Measurements from ENCODE around the gene TBC1D9.
A peak's percentile ranks its signal among the peaks of the same experiment; 100 is the strongest.

The TBC1D9 gene

DNA sequence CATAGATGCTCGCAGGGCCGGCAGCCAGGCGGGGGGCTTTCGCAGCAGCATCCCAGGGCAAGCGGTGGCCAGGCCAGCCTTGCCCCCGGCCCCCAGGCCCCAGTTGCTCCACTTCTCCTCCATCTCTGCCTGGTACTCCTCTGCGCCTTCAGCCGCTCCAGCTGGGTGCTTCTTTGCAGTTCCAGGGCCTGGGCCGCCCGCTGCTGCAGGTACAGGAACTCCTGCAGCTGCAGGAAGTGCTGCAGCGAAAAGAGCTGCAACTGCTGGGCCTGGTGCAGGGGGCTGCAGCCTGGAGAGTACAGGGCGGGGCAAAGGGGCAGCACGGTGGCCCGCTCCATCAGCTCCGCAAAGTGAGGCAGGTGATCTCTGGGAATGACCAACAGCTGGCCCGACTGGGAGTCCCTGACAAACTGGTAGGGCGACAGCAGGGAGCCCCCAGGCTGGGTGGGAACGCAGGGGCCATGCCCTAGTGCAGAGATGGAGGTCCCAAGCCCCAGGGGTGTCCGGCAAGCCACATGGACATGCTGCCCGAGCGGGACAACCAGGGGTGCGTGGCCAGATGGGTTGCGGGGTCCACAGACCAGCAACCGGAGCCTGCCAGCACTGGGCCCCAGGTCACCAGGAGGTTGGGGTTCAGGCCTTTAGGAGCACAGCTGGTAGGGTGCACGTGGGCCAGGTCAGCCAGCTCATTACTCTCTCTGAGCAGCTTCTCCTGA is 111.6 kb downstream of the TBC1D9 start:
- no peak for DNase-seq

DNA sequence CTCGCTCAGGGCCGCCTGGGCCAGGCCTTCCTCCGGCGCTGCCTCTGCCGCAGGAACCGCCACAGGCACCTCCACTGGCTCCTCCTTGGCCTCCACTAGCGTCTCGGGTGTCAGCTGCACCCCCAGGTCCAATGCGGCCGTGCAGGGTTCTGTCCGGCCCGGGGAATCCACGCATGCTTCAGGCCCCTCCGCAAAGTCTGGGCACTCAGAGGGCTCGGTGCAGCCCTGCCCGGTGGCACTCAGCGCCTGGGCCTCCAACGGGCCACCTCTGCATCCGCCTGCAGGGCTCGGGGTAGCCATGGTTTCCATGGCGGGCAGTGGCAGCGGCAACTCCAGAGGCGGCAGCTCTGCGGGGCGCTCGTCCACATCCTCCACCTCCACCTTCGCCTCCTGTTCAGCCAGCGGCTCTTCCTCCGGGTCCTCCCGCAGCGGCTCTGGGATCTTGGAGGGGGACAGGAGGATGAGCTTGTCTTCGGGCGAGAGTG is 112.6 kb downstream of the TBC1D9 start:
- DNase-seq: no peak

DNA sequence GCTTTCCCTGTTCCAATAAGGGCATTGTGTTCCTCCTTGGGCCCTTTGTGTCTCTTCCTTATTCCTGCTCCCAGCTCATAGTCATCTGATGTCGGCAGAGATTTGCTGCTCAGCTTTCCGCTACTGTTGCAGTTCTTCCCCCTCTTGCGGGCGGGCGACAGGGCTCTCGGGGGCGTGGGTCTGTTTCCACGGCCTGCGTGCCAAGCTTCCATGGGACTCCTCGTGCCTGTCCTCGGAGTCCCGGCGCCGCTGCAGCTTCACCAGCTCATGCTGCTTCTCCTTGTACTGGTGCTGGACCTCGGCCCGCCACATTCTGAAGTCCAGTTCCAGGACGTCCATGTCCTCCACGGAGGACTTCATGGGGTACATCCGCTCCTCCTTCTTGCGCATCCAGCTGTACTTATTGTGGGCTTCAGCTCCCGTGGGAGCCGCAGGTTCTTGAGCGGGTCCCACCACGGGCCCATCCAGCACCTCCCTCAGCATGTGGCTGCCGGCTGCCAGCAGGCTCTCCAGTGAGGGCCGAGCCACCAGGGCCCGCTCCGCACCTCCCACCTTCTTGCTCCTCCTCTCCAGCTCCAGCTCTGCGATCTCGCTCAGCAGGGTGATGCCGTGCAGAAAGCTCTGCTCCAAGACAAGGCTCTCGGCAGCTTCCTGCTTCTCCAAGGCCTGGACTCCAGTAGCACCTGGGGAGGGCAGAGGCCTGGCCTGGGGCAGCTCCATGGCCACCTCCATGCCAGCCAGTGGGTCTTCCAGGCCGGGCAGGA is 113.3 kb downstream of the TBC1D9 start:
- DNase-seq: no peak

DNA sequence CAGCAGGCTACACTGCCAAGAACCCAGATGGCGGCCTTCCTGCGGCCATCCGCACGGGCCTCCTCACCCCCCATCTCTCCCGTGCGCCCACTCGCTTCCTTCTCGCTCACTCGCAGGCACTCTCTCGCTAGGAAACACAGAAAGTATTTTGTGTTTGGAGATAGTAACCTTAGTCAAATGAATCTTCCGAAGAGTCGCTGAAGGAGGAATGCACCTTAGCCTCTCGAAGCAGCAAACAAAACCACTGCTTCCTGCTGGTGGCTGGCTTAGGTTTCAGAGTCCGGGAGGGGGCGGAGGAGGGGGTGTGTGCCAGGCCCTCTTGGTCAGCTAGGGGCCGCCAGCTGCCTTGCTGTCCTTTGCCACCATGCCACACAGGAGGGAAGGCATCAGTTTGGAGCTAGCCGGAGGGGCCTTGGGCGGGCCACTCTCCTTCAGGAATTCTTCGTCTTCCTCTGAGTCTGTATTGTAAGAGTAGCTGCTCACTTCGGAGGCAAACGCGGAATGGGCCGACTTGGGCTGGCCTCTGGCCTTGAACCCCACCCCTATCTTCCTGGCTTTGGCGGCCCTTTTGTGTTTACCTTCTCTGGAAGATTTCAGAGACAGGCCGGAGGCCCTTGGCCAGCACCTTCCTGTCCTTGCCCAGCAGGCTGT is 114.3 kb downstream of the TBC1D9 start:
- DNase-seq: no peak

DNA sequence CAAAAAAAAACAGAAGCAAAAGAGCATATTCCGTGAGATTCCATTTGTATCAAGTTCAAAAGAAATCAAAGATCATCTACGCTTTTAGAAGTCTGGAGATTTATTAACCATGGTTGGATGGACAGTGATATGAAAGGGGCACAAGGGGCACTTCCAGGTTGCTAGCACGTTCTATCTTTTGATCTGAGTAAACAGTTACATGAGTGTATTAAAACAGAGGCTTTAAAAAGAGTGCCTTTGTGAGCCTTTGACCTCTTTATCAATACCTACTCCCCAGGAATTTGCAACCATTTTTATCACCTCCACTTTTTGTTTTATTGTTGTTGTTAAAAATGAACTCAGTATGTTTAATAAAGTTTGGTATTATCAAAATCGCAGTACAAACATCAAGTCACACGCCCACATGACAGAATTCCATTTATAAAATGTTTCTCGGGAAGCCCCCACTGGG is 115.1 kb downstream of the TBC1D9 start:
- DNase-seq: no peak

DNA sequence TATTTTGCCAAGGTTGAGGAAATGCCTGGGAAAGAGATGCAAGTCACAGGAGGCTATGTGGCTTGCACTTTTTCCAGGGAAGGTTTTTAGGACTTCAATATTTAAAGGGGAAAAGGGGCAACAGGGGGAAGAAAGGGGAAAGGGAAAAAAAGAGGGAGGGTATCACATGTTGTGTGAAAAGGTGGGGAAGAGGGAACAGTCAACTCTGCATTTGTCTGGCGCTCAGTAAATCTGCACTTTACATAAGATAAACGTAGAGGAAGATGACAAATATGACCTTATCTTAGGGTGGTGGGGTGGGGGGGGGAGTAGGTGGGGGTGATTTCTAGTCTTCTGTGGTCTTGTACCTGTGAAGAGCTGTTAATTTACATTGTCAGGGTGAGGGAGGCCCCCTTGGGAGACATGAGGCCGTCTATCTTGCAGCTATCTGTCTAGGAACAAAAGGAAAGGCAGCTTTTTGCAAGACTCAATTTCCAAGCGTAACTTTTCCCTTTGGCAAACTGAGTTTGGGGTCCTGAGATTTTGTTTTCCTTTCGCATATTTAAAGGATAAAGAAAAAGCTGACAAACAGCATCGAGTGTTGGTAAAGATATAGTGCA is 115.9 kb downstream of the TBC1D9 start:
- DNase-seq: no peak

DNA sequence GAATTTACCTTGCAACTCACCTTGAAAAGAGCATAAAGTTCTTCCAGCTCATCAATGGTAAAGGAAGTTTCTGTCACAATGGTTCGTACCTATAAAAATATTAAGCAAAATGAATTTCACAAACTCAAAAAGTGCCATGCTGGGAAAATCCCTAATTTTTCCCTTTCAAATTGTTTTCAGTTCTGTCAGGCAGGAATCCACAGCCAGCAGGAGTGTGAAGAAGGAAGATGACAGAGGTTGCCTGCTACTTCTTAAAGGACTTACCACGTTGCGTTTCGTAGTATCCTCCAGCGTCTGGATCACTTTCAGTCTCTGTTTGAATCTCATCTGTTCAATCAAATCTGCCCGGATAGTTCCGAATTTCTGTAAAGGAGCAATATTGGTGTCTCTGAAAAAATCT is 117.1 kb downstream of the TBC1D9 start:
- DNase-seq: no peak

DNA sequence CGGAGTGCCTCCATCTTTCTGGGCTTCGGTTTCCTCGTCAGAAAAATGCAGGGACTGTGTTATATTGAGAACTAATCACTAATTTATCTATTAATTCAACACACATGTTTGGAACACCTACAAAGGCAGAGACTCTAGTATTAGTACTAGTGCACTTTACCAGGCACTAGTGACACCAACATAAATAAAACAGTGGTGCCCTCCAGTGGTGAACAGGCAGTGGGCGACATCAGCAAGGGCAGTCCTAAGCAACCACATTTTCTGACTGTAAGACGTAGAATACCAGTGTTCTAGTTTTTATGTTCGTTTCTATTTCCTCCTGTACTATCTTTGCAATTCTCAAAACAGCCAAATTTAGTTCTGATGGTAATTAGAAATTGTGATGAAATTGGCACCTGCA is 118.3 kb downstream of the TBC1D9 start:
- DNase-seq: peak; percentile 63

DNA sequence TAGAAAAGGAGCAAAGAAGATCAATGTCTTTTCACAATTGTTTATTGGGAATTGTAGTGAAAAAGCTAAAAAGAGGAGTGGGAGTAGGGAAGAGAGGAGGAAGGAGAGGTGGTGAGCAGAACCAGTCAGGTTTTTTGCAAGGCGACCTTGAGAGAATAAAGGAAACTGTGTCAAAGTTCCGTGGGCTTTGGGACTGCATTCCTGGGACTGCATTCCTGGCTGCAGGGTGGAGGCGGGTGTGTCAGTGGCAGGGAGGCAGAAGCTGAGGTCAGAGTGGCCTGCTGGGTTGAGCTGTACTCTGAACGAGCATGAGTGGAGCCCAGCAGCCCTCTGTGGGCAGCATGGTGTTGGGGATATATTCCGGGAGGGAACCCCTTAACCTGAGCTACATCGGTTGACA is 120.6 kb downstream of the TBC1D9 start:
- no peak for DNase-seq

DNA sequence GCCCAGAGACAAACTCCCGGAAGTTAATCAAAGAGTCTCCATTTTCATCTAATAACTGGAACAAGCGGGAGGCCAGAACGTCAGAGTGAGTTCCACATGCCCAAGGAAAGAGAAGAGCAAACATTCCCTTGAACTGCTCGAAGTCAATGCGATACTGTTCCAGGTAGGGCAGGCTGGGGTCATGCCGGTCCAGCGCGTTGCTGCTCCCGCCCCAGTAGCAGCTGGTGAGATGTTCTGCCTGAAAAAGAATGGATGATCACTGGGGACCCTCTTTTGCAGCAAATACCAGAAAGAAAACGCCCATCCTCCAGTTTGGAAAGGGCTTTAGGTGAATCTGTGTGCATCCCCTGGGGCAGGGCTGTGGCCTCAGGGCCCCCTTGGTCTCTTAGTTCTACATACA is 122.2 kb downstream of the TBC1D9 start:
- DNase-seq: no peak

DNA sequence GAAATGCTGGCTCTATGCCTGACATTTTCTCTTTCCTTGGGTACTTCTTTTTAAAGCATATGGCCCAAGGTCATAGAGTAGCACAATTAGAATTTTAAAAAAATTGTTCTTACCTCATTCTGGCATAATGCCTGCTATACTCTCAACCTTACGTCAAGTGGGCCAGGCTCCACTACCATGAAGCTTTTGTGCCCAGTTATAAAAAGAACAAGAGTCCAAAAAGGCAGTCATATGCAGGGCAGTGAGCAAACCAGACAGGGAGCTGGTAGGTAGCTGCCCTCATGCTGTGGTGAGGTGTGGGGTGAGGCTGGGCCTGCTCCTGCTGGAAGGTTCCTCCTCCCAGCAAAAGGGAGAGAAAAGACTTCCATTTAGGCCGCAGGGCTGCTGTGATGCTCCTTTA is 123.1 kb downstream of the TBC1D9 start:
- no peak for DNase-seq

DNA sequence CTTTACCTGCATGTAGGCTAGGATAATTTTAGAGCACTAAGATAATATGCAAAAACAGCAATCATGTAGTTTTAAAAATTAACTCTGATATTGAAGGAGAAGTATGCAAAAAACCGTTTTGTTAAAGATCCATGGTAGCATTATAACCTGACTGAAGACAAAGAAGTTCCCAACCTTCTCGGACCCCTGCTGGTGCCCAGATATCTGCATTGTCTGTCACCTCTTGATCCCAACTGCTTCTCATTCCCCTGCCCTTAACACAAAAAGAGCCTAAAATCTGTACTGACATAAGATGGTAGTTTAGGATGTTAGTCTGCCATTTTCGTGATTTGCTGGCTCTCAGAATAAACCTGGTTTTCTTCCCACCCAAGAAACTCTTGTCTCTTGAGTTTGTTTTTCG is 125.9 kb downstream of the TBC1D9 start:
- DNase-seq: no peak

DNA sequence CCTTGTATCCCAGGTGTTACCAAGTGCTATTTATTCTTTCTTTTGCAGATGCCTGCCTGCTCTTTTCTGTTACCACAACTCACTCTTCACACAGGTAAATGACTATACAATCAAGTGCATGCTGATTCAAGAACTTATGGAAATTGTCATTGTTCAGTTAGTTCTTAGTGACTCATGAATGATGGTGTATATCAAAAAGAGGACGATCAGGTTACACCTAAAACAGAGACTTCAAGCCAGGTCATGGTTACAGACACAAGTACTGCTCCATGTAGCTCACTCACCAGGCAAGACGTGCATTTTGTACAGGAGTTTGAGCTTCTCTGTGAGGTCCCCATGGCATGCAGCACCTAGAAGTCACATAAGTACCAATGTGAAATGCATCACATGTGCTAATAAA is 128.2 kb downstream of the TBC1D9 start:
- no peak for DNase-seq

DNA sequence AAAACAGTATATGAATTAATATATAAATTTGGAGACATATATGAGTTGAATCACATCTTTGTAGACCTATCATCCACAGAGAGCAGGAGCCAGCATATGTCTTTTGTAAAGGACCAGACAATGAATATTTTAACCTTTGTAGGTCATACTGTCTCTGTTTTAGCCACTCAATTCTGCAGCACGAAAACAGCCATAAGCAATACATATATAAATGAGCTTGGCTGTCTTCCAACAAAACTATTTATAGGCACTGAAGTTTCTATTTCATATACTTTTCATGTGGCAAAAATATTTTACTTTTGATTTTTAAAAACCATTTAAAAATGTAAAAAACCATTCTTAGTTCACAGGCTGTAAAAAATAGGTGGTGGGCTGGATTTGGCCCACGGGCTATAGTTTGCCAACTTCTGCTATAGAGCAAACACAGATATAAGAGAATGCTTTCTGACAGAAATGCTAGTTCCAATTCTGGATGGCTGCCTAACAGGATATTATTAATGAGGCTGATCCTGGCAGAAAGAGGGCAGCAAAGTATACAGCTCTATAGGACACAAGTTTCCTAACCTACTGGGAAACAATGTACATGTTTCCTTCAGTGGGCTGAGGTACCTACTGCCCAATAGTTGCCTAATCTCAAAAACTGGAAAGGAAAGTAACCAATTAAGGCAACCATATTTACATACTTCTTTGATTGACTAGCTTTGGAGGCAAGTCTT is 129.4 kb downstream of the TBC1D9 start:
- no peak for DNase-seq

DNA sequence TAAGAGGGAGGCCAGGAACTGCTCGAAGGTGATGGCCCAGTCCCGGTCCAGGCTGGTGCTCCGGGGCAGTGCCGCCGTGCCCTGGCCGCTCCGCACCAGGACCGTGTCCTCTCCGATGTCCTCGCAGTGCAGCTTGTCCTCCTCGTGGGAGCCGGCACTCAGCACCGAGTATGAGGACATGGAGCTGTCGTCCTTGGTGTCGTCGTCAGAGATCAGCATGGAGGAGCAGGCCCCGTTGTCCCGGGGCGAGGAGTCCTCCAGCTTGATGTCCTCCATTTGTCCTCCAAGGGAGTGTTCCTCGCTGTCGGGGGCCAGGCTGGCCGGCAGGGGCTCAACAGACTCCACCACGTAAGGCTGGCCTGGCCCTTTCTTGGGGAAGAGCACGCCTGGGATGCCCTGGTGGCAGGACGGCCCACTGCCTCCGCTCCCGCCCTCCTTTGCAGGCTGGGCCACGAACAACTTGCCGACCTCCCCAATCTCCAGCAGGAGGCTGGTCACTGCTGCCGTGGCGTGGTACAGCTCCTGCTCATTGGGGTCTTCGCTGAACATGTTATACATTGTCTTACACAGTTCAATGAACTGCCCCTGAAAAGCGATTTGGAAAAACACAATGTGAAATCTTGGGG is 133.7 kb downstream of the TBC1D9 start:
- DNase-seq: no peak

DNA sequence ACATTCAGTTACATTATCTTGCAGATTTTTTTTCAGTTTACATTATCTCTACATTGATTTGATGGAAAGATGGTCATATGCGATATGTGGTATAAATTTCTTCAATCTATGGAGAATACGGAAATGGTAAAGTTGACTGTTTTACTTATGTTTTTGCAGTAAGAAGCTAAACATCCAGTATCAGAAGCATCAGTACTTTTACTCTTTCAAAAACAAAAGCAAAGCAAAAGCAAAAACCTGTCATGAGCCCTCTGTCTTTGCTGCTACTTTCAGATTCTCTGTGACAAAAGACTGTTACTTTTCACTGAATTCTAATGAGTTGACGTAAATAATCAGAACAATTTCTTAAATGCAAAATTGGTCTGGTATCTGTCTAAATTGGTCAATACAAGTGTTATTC is 135.0 kb downstream of the TBC1D9 start:
- no peak for DNase-seq

DNA sequence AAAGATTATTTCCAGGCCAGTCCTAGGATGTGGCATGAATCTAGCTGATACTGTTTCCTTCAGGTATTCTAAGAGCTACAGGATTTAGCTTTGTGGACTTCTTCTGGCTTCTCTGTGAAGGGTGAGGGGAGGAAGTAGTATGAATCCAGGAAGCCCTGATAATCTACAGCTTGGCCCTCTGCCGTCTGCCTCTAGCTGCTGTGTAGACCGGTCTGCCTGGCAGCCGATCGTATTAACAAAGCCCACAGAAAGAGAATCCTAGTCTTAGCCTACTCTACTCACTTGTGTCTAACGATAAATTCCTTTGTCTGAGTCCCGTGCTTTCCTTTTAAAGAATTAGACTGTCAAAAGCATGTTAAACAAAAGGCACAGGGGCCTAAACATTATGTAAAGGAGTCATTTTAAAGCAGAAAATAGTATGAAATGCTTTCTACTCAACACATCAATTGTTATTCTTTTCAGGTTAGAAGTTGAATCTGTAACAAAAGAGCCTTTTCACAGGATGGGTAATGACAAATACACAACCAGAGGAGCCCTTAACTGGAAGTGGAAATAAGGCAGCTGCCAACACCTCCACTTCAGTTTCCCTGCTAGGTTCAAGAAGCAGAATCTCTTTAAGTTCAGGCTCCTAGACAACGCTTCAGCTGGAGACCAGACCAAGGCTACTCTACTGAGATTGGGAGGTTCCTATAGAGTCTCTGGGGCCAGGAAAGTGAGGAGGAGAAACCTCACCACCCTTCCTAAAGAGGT is 138.5 kb downstream of the TBC1D9 start:
- DNase-seq: no peak

DNA sequence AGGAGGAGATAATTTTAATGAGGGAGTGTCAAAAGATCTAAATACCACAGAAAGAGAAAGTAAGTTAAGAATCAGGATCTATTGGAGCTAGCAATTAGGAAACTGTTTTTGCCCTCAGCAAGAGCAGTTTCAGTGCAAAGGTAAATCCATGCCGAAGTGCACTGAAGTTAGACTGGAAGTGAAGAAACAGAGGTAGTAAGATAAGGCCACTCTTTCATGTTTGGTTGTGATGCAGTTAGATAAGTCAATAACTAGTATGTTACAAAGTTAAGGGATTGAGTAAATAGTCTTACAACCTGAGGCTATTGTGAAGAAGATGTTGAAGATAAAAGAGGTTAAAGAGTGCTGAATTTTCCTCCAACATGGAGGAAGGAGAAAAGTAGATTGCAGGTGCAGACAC is 140.7 kb downstream of the TBC1D9 start:
- DNase-seq: no peak

DNA sequence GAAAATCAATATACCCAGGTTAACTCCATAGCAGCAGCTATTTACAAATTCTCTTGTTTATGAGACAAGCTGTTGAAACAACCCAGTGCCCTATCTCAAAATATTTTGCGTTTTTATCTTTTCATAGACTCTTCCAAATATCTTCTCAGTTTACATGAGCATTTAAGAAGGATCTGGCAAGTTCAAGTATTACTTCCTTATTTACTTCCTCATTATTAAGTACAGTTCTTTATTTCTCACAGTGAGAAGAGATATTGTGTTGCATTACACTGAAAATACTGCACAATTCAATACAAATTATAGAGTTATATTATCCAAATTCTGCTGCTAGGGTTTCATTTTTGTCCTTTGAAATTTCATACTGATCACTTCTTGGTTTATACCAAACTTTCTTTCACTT is 143.8 kb downstream of the TBC1D9 start:
- no peak for DNase-seq

DNA sequence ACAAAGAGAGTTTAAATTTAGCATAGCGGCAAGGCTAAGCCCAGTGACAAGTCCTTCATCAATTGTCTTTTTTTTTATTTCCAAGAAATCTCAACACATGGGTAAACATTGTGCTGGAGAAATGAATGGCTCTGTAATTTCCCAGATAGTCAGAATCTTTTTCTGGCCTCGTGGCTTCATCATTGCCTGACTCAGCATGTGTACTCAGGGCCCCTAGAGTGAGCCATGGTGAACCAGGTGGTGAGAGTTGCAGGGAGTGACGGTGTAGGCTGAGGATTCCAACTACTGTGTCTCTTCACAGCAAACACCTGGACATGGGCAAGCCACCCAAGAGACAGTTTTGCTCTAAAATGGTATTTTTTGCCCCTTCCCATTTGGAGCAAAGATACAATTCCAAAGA is 144.3 kb downstream of the TBC1D9 start:
- no peak for DNase-seq

Data from activated CD4-positive, alpha-beta T cell treated with anti-CD3 and anti-CD28 coated beads, Interleukin-2, amount 50 U/mL, for 16 hours (primary cell).